Activated effector memory CD4-positive, alpha-beta T cell treated with anti-CD3 and anti-CD28 coated beads, Interleukin-2, amount 50 U/mL, for 16 hours (primary cell): ENCODE results near the gene RUSF1.
A peak's percentile ranks its signal among the peaks of the same experiment; 100 is the strongest.
"Not testable (repeated sequence)": the region's sequence is repeated elsewhere in the genome, so short reads cannot be mapped to it uniquely, and the experiment has no call there.

Experiments used
- DNase-seq: peaks from one replicate; pipeline ENCODE4 v3.0.0-alpha.2; 2020

Gene RUSF1

DNA sequence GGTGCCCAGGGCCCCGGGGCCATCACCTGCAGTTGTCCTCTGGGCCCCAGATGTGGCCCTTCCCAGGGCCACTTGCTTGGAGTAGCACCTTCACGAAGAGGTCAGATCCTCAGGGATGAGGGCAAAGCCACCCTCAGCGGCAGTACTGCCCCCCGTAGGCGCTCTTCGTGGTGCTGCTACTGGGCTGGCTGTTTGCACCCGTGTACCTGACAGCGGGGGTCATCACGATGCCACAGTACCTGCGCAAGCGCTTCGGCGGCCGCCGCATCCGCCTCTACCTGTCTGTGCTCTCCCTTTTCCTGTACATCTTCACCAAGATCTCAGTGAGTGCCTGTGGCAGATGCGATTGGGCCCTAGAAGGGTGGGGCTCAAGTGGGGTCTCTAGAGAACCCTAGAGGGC is 22.6 kb downstream of the RUSF1 start:
- no peak for DNase-seq

- no peak for DNase-seq
Observed at GRCh38 chr16:31484491-31485171, 23.6 kb downstream of the RUSF1 start.

DNA sequence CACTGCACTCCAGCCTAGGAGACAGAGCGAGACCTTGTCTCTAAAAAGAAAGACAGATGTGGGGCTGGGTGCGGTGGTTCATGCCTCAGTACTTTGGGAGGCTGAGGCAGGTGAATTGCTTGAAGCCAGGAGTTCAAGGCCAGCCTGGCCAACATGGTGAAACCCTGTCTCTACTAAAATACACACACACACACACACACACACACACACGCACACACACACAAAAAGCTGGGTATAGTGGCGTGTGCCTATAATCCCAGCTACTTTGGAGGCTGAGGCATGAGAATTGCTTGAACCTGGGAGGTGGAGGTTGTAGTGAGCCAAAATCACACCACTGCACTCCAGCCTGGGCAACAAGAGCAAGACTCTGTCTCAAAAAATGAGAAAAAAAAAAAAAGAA is 24.1 kb downstream of the RUSF1 start:
- DNase-seq: not testable (repeated sequence)

DNA sequence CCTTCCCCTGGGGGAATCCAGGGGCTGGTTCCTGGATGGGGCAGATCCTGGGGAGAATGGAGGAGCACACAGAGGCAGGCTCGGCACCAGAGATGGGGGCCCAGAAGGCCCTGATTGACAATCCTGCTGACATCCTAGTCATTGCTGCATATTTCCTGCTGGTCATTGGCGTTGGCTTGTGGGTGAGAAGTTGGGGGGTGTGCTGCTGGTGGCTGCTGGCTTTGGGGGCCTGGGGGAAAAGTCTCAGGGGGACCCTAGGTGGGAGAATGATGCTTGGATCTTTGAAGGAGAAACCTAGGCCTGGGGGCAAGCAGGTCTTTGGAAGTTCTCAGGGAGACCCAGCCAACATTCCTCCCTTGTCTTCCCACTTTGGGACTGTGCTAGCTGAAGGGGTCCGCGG is 25.1 kb downstream of the RUSF1 start, which contains the start of gene SLC5A2:
TSS of gene SLC5A2 (plus strand) at position 43 of the 400 bp plus-strand sequence. CDS start at position 57, 14 bp downstream.
- DNase-seq: no peak

DNA sequence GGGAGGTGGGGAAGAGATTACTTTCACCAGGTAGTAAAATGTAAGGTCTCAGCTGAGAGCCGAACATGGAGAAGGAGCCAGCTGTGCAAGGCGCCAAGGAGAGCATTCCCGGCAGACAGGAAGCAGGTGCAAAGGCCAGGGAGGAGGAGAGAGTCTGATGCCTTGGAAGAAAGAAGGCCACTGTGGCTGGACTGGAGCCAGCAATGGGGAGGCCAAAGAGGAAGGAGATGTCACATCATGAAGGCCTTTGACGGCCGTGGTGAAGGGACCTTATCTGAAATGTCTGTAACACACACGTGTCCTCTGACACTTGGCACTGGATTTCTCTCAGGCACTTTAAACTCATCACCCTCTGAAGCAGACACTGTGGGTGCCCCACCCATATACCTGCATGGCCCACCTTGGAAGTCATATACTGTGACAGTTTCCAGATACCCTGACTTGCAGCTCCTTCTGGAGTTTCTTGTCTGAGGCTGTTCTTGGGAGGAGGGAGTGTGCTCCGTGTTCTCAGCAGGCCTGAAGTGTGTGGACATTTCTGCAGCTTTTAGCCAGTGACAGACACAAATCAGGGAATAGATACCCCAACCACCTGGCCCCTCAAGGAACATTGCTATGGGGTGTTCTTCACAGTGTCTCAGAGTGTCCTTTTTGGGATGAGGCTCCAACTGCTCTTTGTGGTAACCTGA is 27.2 kb downstream of the RUSF1 start:
- DNase-seq: no peak

DNA sequence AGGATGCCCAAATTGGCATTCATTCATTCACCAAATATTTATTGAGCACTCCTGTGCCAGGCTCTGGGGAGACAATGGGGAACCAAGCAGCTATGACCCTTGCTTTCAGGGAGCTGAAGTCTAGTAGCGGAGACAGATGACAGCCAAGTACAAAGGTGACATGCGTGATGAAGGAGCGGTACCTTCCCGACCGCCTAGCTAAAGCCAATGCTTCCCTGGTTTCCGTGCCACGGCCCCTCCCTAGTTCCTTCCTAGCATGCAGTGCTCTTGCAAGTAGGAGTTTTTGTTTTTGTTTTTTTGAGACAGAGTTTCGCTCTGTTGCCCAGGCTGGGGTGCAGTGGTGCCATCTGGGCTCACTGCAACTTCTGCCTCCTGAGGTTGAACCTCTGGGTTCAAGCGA is 28.4 kb downstream of the RUSF1 start:
- DNase-seq: no peak

DNA sequence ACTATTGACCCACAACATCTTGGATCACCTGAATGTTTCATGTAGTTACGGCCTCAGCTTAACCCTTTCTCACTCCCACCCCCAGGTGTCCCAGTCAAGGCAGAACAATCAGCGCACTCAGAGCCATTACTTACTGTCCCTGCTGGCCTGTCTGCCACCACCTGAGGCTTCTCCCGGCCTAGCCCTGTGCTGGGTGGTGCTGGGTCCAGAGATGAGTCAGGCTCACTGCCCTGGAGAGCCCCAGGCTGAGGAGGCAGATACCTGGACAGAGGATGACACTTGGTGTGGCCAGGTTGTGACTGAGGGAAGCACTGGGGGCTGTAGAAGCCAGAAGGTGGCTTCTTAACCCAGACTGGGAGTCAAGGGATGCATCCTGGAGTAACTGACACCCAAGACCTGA is 29.2 kb downstream of the RUSF1 start:
- no peak for DNase-seq

DNA sequence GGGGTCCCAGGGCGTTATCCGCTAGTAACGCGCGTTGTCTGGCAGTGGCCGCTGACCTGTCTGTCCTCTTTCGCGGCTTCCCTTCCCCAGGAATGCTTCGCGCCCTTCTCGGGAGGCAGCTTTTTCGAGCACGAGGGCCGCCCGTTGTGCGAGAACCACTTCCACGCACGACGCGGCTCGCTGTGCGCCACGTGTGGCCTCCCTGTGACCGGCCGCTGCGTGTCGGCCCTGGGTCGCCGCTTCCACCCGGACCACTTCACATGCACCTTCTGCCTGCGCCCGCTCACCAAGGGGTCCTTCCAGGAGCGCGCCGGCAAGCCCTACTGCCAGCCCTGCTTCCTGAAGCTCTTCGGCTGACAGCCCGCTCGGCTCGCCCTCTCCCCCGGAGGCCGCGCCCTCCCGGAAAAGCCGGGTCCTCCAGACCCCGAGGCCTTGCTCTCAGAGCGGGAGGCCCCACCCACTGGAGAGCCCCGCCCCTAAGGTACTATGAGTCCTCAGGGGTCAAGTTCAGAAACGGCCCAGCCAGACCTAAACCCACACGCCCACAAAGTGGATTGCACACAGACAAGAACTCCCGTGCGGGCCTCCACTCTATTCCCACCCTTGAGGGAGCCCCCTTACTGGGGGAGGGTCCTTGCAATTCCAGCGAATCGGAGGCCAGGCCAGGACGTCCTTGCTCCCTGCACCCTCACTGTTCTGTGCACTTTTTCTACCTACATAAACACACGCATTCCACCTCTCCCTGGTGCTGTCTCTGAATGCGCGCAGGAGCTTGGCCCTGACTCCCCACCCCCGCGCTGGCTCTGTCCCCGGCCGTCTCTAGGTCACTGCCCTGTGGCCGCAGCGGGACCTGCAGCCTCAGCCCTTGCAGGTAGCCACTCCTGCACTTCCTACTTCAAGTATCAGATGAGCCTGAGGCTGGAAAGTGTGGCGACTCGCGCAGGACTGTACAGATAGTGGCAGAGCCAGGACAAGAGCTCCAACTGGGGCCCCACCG is 30.7 kb downstream of the RUSF1 start:
- peak; percentile 75 for DNase-seq

GRCh38 chr16:31476303-31477219 is 31.6 kb downstream of the RUSF1 start:
- DNase-seq: peak; percentile 94

GRCh38 chr16:31475946-31476302 is 32.3 kb downstream of the RUSF1 start:
- DNase-seq: no peak

DNA sequence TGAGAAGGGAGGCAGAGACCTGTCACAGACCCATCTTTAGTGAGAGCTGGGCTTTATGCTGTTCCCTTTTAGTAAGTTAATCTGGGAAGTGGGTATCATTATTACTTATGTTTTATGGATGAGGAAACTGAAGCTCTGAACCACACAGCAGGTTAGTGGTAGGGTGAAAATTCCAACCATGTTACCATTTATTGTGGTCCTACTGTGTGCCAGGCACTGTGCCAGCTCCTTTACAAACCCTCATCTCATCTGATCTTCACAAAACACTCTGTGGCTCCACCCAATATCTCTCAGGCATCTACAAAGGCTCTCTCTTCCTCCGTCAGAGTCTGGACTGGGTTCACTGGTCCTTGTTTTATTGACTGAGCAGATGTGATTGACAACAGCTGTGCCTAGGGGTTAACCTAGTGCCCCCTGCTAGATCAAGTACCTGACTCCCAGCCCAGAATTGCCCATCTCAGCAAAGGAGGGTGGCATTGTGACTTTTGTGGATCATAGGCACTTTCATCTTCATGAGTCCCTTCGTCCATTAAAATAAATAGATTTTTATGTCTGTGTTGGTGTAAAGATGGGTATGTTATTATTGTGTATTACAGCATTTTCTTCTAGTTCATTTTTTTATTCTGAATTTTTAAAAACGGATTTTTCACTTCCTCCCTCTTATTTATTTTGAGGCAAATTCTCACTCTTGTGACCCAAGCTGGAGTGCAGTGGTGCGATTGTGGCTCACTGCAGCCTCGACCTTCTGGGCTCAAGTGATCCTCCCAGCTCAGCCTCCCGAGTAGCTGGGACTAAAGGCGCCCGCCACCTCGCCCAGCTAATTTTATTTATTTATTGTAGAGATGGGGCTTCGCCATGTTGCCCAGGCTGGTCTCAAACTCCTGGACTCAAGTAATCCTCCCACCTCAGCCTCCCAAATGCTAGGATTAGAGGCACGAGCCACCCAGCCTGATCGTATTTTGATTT is 33.1 kb downstream of the RUSF1 start:
- DNase-seq: no peak

GRCh38 chr16:31474173-31474714 is 33.9 kb downstream of the RUSF1 start:
- no peak for DNase-seq

- DNase-seq: no peak
Observed at GRCh38 chr16:31473264-31473984, 34.8 kb downstream of the RUSF1 start.

- DNase-seq: peak; percentile 67
Observed at GRCh38 chr16:31472709-31473203, 35.4 kb downstream of the RUSF1 start.

DNA sequence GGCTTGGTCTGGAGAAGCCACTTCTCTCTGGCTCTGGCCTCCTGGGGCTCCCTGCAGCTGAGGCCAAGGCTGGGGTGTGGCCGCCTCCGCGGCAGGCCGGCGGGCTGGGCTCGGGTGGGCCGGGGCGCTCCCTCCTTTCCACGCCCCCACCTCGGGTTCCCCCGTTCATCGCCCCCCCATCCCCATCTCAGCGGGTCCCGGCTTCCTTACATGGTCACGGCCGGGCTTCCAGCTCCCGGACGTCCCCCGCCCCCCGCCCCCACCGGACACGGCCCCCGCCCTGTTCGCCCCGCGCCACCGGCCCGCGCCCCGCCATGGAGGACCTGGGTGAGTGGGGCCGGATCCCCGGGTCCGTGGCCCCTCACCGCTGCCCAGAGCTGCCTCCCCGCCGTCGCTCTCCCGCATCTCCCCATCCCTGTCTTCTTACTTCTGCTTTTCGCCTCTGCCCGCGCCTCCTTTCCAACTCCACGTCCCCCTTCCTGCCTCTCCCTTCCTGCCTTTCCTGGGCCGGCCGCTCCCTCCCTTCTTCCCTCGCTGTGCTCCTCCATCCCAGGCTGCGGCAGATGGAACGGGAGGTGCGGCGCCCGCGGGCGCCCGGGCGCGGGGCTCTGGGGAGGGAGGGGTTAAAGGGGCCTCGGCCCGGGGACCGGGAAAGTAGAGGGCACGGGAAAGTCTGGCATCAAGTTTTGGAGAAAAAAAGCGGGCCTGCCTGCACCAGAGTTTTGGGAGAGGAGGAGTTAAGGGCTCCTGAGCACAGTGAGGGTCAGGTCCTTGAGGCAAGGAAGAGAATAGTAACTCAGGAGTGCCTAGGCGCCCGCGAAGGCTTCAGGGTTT is 36.1 kb downstream of the RUSF1 start, which contains the start of gene TGFB1I1:
TSS of gene TGFB1I1 (plus strand) at position 278 of the 834 bp plus-strand sequence. CDS start at position 315, 37 bp downstream.
- DNase-seq: no peak

GRCh38 chr16:31471241-31471874 is 36.8 kb downstream of the RUSF1 start:
- no peak for DNase-seq

GRCh38 chr16:31470615-31471014 is 37.6 kb downstream of the RUSF1 start:
- DNase-seq: no peak

GRCh38 chr16:31467858-31468257 is 40.3 kb downstream of the RUSF1 start:
- no peak for DNase-seq
